GM18502 (cell line): ENCODE data around the gene APOA4.

ENCODE experiments used
- ATAC-seq: cut with Tn5 transposase; IDR thresholded peaks from one replicate; pipeline ENCODE4 v1.9.1; 2021; ENCODE audit warnings: mild to moderate bottlenecking; ENCODE audit not compliant: unreplicated experiment, poor library complexity

Gene APOA4

DNA sequence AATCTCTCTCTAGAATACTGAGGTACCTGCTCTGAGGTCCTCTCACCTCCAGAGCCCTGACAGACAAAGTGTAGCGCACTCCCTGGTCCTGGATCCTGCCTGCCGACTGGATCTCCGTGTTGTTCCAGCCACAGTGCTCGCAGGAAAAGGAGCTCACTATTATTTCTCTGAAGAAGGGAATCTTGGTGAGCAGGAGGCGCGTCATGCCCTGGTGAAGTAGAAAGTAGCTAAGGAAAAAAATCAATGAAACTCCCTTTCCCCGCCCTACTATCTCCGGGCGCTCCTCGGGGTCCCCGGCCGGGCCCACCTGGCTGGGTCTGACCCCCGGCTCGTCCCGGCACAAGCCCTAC is 35.7 kb downstream of the APOA4 start:
- ATAC-seq, result peak; percentile 29

DNA sequence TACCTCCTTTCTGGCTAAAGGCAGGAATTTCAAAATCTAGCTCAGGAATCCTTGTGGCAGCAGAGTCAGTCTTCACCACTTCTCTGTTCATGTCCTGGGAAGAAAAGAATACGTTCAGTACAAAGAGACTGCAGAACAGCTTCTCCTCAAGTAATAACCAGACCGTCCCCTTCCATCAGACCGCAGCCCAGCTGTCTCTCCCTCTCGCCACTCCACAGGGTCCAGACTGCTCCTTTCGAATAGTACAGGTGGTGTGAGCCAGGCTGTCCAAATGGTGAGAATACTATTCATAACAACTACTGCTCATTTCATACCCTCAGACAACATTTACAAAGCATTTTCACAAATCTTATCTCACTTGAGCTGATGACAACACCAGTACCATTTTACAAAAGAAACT is 36.1 kb downstream of the APOA4 start:
- no peak for ATAC-seq

DNA sequence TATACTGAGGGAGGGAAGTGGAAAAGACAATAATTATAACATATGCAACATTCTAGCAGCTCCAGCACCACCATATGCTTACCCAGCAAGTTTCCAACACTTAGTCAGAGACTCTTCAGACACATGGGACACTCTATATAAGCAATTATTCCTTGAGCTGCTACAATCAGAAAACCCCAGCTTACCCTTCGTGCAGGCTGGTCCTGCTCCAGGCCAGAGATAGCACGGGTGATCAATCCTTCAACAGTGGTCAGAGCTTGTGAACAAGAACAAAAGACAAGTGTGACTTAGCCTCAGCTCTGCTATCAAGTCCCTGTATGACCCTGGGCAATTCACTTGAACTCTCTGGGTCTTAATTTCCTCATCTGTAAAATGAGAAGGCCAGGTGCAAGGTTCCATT is 36.8 kb downstream of the APOA4 start:
- no peak for ATAC-seq

DNA sequence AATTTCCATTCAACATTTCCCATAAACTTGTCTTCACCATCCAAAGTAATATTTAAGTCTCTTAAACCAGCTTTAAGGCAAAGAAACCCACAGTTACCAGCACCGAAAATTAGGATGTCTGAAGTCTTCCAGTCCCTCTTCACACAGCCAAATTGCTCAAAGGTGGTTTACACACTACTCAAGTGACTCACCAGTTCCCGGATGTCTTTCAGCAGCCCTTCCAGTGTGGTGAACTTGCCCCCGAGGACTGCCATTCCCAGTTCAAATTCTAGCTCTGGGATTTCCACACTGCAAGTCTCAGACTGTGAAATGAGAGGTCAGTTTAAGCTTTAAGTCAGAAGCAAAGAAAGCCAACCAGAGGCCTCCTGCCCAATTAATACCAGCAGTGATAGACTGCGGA is 40.4 kb downstream of the APOA4 start:
- ATAC-seq, result no peak

DNA sequence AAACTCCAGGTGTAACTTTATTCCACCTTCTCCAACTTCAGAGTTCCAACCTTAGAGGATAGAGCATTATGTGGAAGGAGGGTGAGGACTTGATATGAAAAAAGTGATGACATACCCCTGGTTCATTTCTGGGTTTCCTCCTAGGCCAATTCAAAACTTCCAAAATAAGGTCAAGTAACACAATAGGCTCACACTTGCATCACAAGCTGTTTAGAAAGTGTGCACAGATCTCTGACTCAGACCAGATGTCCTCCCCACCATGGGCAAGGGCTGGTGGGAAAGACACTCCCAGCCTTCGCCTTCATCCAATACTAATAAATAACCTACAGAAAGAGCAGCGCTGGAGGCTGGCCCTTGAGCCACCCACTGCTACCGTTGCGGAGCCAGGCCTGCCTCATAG is 44.5 kb downstream of the APOA4 start:
- ATAC-seq, result no peak

DNA sequence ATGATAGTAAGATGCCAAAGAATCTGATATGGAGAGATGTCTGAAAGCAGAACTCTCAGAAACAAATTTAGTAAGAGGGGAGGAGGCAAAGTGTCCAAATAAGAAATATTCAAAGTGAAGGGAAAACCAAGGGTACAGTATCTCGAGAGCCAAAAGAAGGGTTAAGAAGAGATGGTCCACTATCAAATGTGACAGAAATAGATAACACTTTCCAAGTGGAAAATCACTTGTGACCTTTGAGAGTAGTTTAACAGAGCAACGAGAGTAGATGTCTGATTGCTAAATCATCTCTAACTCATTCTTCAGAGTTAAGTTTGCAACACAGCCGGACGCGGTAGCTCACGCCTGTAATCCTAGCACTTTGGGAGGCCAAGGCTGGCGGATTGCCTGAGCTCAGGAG is 46.0 kb downstream of the APOA4 start:
- no peak for ATAC-seq

DNA sequence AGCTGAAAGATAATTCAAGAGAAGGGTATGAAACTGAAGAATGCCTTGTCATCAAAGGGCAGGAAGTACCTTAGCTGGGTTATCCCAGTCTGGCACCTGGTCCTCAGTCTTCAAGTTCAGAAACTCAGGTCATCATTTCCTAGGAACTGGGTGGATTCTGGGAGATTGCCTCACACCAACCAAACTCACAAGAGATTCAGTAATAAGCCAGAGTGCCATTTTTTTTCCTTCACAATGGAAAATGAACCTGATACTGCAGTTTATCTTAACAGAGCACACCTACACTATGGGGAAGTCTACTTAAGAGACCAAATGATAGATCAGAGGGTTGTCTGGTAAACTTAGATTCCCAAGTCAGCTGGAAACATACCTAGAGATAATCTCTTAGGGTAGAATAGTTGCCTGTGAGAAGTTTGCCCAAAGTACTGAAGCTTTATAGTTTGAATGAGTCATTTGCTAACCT is 46.6 kb downstream of the APOA4 start:
- ATAC-seq, result no peak

DNA sequence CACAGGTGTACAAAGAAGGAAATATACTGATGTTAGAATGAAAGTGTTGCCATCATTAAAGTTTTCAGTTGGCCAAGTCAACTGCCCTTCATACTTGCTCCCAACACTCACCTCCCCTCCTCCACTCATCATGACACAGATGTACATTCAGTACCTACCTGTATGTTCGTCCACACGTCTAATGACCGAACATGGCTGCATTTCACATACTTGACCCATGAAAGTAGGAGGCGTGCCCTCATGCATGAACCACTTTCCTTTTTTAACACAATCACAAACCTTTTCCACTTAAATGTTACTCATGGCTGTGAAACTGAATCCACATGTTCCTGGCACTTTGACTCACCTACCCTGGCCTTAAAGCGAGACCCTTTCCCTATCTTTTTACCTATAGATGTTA is 47.1 kb downstream of the APOA4 start:
- ATAC-seq, result no peak

DNA sequence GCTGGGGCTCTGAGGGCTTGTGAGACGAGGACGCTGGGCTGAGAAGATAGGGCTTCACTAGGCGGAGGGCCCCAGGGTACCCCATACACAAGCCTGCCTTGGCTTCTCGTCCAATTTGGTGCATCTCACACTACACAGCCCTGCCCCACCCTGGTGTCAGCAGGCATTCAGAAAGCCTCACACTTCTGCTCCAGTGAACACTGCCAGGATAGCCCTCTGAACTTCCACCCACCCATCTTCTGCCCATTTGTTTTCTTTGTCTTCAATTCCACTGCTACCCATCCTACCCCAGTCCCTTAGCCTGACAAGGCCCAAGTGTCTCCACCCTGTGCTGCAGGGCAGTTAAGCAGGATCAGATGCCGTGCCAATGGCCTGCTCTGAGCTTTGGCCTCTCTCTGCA is 48.4 kb downstream of the APOA4 start:
- ATAC-seq, result no peak

DNA sequence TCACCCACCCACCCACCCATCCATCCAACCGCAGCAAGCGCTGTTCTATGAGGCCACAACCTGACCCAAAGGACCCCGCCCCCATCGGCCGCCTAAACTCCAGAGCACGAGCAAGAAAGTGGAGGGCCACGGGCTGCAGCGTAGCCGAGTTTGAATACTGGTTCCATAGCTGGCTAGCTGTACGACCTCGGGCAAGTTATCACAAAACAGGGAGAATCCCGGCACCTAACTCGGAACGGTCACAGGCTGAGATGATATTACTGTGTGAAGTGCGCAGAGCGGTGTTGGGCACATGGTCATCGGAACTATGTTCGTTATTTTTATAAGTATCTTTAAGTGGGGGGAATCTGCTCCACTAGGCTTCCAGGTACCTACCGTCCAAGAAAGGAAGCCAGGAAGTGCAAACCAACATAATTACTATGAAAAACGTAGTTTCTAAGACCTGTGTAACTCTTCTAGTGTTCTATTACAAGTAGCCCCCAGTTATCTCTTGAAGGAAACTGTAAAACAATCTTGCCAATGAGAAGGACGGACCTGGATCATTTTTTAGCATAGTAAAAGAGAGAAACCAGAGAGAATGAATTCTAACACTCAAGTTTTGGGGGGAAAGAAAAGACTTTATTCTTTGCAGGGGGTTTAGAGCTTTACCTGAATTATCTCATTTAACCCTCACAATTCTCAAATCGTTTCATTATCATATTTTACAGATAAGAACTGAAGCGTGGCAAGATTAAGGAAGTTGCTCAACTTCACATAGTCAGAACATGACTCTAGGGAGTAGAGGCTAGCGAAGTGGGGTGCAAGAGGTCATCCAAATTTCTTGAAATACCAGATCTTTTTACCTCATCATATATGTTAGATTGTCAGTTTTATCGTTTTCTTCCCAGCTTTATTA is 49.7 kb downstream of the APOA4 start:
- peak; percentile 40 for ATAC-seq

DNA sequence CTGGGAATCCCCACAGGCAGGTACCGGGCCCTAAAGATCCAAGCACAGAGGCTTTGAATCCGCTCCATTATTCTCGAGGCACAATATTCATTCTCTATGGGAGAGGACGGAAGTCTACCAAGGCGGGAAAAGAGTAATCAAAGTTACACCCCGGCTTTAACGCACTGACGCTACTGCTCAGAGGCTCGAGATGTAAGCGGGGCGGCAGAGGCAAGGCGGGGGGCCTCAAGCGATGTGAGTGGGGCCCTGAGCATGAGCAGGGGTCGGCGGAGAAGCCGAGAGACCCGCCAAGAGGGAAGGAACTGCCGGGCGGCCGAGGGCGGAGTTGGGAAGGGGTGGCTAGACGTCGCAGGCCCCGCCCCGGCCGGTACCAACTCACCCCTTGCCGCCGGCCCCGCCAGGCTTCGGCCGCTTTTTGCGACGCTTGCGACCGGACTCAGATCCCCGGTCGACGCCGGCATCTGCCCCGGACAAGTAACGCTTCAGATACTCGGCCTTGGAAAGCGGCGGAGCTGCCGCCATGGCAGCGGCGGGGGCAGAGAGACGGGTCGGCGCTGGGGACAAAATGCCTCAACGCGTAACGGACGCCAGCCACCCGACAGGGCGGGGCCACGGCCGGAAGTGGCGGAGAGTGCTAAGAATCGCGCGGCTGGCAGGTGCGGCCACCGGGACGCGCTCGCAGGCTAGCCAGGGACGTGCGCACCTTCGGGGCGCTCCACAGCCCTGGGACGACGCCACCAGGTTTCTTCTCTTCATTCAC is 50.5 kb downstream of the APOA4 start, which contains the start of gene BUD13:
BUD13 (minus strand) TSS at position 545 of the 760 bp plus-strand sequence; CDS start at position 522, 23 bp downstream.
- peak; percentile 87 for ATAC-seq

DNA sequence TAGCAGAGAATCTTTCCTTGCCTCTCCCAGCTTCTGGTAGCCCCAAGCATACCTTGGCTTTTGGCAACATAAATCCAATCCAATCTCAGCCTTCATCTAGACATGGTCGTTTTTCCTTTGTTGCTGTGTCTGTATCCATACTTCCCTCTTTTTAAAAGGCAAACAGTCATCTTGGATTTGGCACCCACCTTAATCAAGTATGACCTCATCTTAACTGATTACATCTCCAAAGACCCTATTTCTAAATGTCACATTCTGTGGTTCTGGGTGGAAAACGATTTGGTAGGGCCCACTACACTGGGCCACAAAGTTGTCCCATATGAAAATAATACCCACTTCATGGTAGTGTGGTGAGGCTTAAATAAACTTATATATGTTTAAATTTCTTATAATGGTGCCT is 51.2 kb downstream of the APOA4 start:
- no peak for ATAC-seq
